ENCODE results near the gene AP3M1.
"Not testable (repeated sequence)": the region's sequence is repeated elsewhere in the genome, so short reads cannot be mapped to it uniquely, and the experiment has no call there.

AP3M1 gene, protein sequence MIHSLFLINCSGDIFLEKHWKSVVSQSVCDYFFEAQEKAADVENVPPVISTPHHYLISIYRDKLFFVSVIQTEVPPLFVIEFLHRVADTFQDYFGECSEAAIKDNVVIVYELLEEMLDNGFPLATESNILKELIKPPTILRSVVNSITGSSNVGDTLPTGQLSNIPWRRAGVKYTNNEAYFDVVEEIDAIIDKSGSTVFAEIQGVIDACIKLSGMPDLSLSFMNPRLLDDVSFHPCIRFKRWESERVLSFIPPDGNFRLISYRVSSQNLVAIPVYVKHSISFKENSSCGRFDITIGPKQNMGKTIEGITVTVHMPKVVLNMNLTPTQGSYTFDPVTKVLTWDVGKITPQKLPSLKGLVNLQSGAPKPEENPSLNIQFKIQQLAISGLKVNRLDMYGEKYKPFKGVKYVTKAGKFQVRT

DNA sequence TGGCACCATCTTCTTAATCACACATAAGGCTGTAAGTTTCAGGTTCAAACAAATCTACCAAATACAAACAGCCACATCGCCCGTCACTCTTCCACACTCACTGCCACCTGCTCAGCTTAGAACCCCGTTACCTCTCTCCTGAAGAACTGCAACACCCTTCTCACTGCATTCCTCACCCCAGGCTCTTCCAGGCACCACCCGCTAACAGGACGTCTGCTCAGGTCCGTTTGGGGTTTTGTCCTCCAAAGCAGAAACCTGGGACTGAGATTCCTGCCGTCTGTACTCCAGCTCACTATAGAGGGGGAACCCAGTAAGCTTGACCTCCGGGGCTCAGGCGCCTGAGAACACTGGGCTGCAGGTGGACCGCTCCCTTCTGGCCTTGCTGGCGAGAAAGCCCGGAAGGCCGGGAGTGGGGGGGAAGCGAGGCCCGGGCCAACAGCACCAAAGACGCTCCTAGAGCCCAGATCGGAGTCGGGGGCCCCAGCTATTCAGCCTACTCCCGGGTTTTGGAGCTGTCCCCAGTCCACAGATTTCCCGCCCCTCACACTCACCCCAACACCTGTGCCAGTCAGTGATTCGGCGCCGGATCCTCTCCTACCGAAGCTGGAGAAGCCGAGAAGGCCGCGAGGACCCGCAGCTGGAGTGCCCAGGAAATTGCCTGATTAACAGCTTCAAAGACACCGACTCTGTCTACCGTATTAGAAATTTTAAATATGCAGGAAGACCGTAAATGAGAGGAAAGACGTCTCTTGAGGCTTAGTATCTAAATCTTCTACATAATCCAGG lies at the start of gene AP3M1:
AP3M1 (minus strand) TSS at position 625 of the 786 bp plus-strand sequence. CDS start 12,449 bp downstream, outside the sequence.
- DNase-seq, result peak; percentile 65 to 95

DNA sequence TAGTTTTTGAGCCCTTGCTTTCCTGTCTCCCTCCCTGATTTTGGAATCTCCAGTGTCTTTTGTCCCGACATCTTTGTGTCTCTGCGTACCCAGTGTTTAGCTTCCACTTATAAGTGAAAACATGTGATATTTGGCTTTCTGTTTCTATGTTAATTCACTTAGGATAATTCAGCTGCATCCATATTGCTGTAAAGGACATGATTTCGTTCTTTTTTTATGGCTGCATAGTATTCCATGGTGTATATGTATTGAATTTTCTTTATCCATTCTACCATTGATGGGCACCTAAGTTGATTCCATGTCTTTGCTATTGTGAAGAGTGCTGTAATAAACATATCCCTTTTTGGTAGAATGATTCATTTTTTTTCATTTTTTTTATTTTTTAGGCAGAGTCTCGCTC lies 48.7 kb upstream of the AP3M1 start:
- no peak for DNase-seq

DNA sequence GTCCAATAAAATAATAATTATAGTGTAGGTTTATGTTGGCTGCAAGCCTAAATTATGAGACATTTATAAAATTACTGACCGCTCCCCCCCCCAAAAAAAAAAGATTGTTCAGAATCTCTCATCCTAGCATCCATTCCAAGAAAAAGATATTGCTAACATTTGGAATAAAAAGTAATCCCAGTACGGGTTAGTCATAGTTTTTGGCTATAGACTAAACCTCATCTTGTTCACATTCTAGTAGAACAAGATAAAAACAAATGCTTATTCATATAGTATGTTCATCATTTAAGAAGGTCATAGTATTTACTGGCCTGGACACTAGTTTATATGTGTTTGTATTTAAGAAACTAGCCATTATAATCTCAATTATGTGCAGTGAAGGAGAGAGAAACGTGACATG lies 44.4 kb upstream of the AP3M1 start:
- no peak for DNase-seq

DNA sequence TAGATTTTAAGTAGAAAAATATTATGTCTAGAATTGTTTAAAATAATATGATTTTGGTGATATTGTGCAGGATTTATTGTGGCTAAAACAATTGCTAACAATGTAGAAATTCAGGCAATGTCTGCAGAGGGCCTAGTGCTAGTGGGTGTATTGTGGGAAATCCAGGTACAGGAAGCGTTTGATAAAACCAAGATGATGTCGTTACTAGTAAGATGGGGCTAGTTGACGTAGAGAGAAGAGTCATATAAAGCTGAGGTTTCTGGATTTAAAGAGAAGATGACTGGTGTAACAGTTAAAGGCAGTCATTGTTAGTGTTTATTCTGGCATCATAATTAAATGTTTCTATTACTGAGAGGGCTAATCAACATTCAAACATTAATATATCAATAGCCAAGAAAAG lies 43.9 kb upstream of the AP3M1 start:
- no peak for DNase-seq

DNA sequence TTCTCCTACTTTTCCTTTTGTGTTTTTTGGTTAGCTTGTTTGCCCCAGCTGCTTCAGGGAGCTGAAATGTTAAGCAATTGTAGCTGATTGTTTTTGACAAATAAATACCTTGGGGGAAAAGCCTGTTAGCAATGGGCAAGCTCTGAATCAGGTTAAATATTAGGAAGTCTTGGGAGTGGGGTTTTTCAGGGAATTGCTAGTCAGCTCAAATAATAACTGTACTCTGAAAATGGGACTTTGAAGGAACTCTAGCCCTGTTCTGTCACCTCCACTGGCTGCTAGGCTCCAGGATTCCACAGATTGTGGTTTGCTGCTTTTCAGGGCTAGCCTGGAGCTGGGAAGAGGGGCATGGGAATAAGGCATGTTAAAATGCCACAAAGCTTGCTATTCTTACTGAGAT lies 39.9 kb upstream of the AP3M1 start:
- no peak for DNase-seq

DNA sequence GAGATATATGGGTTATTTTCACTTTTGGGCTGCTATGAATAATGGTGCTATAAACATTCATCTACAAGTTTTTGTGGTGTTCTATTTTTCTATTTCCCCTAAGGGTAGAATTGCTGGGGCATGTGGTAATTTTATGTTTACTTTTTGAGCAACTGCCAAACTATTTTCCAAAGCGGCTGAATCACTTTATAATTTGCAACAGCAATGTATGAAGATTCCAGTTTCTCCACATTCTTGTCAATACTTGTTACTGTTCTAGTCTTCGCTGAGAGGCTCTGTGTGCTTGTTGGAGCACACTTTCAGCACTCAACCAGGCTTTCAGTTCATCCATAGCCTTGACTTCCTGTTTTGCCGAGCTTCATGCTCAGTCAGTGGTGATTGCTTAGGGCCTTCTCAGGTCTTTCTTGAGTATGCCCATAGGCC lies 39.4 kb upstream of the AP3M1 start:
- no peak for DNase-seq

DNA sequence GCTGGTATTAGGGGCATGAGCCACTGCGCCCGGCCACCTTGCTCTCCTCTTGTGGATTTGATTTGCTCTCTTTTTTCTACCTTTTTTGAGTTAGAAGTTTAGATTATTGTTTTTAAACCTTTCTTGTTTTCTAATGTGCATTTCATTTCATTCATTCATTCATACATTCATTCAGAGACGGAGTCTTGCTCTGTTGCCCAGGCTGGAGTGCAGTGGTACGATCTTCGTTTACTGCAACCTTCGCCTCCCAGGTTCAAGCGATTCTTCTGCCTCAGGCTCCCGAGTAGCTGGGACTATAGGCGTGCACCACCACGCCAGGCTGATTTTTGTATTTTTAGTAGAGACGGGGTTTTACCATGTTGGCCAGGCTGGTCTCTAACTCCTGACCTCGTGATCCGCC lies 38.0 kb upstream of the AP3M1 start:
- not testable (repeated sequence) for DNase-seq

DNA sequence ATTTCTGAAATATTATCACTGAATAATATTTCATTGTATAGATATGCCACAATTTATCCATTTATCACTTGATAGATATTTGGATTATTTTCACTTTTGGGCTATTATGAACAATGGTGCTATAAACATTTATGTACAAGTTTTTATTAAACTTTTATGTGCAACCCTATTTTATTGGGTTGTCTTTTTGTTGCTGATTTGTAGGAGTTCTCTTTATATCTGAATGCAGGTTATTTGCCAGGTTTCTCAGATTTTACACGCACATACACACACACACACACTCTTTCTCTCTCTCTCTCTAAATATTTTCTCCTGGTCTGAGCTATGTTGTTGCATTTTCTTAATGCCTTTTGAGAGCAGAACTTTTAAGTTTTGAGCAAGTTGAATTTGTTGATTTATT lies 36.6 kb upstream of the AP3M1 start:
- DNase-seq, result no peak

DNA sequence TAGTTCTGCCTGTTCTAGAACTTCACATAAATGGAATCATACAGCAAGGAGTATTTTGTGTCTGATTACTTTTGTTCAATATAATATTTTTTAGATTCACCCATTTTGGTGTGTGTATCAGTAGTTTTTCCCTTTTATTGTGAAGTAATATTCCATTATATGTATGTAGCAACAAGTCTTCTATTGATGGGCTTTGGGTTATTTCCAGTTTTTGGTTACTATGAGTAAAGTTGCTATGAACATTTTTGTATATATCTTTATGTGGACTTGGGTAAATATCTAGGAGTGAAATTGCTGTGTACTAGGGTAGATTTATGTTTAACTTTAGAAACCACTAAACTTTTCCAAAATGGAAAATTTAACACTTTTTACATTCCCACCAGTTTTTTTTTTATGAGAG lies 36.0 kb upstream of the AP3M1 start:
- DNase-seq, result no peak

DNA sequence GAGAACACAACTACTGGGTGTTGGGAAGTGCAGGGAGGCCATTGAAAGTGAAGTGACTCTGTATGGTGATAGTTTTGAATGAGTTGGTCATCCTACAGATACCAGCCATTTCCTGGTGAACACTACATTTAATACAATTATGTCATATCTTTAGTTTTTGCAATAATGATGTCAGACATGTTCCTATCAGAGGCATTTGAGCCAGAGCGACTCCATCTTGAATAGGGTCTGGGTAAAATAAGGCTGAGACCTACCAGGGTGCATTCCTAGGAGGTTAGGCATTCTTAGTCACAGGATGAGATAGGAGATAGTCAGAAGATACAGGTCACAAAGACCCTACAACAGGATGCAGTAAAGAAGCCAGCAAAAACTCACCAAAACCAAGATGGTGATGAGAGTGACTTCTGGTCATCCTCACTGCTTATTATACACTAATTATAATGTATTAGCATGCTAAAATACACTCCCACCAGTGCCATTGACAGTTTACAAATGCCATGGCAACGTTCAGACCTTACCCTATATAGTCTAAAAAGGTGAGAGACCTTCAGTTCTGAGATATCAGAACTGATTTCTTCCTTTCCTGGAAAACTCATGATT lies 28.6 kb upstream of the AP3M1 start:
- no peak for DNase-seq

DNA sequence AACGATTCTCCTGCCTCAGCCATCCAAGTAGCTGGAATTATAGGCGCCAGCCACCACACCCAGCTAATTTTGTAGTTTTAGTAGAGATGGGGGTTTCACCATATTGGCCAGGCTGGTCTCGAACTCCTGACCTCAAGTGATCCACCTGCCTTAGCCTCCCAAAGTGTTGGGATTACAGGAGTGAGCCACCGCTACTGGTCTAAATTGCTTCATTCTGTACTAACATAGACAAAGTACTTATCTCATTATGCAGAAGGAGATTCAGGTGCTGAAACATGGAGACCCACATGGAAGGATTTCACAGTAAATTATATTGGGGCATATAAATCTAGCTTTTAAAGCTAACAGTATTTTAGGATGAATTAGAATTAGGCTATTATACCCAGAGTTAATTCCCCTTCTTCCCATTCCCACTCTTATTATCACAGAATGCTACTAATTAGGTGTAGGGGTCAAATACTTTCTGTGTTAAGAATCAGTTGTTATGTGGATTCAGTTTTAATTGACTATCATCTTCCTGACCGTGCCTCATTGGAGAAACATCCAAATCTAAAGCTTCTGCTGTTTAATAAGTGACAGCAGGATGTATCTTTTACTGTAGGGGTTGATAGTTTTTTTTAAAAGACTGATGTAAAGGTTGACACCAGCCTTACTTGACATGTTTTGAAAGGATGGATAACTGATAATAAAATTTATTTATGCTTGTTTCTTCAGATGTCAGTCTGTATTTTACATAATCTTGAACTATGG lies 27.6 kb upstream of the AP3M1 start:
- no peak for DNase-seq

DNA sequence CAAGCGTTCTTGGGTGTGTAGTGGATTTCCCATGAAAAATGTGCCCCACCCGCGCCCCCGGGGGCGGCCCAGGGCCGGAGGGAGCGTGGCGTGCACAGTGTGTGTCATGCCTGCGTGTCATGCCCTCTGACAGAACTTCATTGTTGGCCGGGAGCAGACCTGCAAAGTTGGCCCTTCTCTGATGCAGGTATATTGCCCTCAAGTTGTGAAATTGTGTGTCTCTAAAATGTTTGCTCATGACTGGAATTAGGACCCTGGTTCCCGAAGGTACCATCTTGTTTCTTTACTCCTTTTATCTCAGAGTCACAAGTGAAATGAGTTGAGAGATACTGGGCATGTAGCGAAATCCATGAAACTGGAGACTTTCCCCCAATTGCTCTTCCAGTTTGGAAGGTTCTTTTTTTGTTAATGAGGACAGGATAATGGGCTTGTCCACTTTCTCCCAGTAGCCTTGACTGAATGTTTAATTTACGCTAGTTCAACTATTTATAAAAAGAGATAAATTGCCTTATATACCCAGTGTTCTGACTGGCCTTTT lies 26.6 kb upstream of the AP3M1 start:
- DNase-seq, result no peak

DNA sequence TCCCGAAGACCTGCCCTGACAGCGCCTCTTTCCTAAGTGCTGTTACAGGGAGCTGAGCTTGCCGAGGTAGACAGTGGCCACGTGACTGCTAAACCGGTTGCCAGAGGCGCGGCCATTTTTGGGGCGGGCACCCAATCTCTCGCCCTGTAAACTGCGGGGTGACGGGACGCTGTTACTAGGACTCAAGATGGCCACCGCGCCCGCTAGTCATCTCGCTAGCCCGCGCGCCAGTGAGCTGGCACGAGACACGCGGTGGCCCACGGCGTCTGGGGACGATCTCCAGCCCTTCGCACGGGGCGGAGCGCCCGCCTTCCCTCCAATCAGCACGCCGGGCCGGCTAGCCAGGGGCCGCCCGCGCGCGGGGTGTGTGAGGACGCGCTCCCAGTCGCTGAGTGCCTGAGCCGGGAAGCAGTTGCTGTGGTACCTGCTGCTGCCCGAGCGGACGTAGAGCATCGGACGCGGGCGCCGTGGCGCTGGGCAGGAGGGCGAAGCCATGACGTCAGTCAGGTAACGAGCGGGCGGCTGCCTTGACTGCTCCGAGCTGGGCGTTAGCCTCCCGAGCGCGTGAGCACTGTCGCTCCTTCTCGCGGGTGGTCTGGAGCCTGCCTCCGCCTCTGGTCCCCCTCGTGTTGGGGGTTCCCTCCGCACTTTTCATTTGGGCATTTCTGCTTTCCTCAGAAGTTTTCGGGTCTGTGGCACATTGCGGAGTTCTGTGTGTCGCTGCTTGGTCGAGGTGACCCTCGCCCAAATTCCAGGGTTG lies 25.9 kb upstream of the AP3M1 start:
- DNase-seq, result peak; percentile 53 to 82

DNA sequence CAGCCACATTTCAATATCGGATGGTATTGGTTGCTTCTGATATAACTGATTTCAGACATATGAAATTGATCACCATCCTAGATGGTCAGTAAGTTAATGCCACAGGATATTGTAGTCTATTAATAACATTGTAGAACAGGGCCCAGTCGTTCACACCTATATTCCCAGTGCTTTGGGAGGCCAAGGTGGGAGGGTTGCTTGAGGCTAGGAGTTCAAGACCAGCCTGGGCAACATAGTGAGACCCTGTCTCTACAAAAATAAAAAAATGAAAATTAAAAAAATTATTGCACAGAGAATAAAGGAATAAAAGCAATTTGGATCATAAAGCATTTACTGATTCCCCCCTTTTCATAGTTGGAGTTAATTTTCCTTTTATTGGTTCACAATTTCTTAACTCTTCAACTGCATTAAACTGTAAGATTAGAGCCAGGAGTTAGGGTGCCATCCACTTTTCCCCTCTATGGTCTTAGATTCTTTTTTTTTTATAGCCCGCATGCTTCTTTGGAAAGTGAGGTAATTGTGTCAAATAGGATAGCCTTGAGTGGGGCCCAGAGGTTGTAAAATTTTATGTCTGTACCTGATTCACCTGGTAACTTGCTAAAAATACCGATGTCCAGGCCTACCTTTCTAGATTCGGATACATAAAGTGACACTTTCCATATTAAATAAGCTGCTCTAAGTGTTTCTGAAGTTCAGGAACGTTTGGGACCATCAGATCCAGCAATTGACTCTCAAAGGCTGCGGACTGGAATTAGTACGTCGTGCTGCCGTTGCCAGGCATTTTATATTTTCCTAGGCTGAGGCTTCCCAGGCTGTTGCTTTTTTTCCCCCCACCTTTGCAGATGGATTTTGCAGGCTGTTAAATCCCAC lies 25.1 kb upstream of the AP3M1 start:
- no peak for DNase-seq

DNA sequence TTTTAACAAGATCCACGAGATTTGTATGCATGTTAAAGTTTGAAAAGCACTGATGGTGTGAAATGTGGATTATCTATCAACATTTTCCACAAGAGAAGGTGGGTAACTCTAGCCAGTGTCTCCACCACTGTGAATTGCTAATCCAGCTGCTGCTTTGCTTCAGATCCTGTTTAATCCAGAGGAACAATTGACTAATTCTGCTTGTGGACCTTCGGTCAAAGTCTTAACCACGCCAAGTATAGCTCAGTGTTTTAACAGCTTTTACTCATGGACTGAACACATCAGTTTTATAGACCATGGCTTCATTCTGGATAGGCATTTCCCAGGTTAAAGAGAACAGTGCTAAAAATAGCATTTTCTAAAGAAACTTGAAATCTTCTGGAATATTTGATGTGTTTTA lies 23.9 kb upstream of the AP3M1 start:
- DNase-seq, result no peak

DNA sequence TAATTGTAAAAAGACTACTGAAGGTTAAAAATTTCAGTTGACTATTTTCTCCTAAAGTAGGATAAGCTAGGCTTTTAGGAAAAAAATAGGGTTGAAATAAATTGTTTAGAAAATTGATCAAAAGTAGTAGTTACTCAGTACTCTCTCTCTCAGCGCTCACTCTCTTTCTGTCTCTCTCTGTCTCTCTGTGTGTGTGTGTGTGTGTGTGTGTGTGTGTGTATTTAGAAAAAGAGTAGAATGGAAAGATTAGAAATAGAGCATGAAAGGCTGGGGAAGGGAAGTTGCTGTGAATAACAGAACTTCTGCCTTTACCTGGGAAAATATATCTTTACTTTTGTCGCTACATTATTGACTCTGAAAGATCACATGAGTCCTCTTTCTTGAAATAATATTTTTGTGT lies 21.0 kb upstream of the AP3M1 start:
- no peak for DNase-seq

DNA sequence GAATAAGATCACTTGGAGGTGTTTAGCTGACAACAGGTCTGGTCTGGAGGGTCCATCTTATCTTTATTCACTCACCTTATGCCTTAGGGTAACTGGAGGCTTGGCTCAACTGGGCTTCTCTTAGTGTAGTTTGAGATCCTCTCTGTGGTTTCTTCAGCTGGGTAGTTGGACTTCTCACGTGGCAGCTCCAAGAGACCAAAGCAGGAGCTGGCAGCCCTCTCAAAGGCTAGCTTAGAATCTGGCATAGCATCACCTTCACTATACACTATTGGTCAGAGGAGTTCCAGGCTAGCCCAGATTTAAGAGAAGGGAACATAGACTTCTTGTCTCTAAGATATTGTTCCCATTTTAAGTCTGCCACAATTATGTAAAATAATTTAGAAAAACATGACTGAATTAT lies 16.8 kb upstream of the AP3M1 start:
- no peak for DNase-seq

DNA sequence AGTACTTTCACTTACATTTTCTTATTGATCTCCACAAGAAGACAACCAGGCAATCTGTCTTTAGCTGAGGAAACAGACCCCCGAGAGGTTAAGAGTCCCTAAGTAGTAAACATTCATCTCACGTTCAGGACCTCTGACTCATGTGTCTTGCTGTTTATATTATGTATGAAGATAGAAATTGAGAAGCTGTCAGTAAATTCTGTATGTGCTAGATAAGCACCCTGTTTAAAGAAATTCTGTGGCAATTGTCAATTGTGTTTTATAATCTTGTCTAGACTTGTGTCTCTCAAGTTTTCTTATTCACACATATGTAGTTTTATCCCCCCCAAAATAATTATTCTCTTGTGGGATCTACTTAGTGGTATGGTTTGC lies 14.9 kb upstream of the AP3M1 start:
- no peak for DNase-seq

DNA sequence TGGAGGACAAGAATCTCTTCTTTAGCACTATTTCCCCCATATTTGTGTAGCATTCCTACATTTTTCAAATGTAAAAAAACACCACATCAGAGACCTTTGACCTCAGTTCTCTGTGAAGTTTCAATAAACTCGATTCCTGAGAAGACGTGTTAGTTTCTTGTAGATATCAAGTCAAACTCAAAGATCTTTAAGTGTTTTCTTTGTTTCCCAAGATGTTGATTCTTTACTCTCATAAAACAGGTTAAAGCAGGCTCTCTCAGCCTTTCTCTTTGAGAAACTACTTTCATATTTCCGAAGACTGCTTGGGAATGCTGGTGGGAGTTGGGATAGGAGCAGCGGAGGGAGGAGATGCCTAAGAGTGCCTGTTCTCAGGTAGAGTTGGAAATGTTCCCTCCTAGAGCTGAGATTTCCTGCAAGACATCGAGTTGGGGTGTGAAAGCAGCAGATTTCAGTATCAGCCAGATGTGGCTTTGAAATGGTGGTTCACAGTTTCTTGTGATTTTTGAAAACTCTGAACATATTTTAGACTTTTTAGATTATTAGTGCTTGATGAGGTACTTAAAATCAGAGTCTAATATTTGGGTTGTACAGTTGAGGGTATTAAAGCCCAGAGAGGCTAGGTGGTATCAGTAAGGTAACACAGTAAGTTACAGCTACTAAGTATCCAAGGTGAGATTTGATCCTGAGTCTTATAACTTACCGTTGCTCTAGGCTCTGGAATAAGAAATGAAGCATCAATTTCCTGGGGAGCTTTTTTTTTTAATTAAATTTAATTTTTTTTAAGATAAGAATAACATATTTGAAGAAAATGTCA lies 14.3 kb upstream of the AP3M1 start:
- no peak for DNase-seq

All from cerebellar nuclear complex (tissue), 1 donor.